ENCODE results near the gene DR1. TPM values are rescaled to one million over a fixed set of nuclear protein-coding genes. Genes with fewer than 3 reads are reported as not detected.

Gene DR1
- total and polyA plus RNA-seq, 8 donors, result 54.7 to 65.8 (median 60.2) TPM

- Histone ChIP-seq H3K27ac (no peak overlapping the region), H3K4me3 (no peak overlapping the region), H3K27me3 (no peaks in the 10 kb centered on the region), H3K36me3 (peaks cover 0 to 4% of the 10 kb centered on the region in 2 donors), H3K9me3 (no peaks in the 10 kb centered on the region), H3K4me1 (no peaks in the 10 kb centered on the region)
- ATAC-seq (peak; percentile 33), DNase-seq (peak in 1 of 4 donors; percentile 66)
- intact Hi-C loops (cut with DNase I), result no loop called here
- no peak for TF ChIP-seq CTCF (IDR thresholded peaks at IDR 0.05)
These were observed 16.6 kb upstream of the DR1 start for GRCh38 chr1:93328809-93329760.

GRCh38 chr1:93330196-93330595, 15.5 kb upstream of the DR1 start:
- no peaks in the 10 kb centered on the region for H3K4me1 ChIP-seq
- H3K27ac ChIP-seq, result no peak overlapping the region
- H3K4me3 ChIP-seq, result no peak overlapping the region
- ATAC-seq (no peak), DNase-seq (no peak)
- TF ChIP-seq CTCF (IDR thresholded peaks at IDR 0.05), result no peak
- no peaks in the 10 kb centered on the region for H3K9me3 ChIP-seq
- intact Hi-C loops (cut with DNase I), result no loop called here
- H3K36me3 ChIP-seq, result peaks cover 0 to 4% of the 10 kb centered on the region in 2 donors
- no peaks in the 10 kb centered on the region for H3K27me3 ChIP-seq

- intact Hi-C loops (cut with DNase I), result no loop called here
- ATAC-seq (no peak), DNase-seq (no peak)
- no peaks in the 10 kb centered on the region for H3K4me1 ChIP-seq
- H3K36me3 ChIP-seq, result peaks cover 0 to 4% of the 10 kb centered on the region in 2 donors
- no peaks in the 10 kb centered on the region for H3K9me3 ChIP-seq
- no peak overlapping the region for H3K4me3 ChIP-seq
- no peaks in the 10 kb centered on the region for H3K27me3 ChIP-seq
- no peak for TF ChIP-seq CTCF (IDR thresholded peaks at IDR 0.05)
- H3K27ac ChIP-seq, result no peak overlapping the region
These were observed 15.1 kb upstream of the DR1 start for GRCh38 chr1:93330617-93331016.

GRCh38 chr1:93331412-93331811, 14.3 kb upstream of the DR1 start:
- Histone ChIP-seq H3K36me3 (peaks cover 0 to 4% of the 10 kb centered on the region in 2 donors), H3K27ac (no peak overlapping the region), H3K4me3 (no peak overlapping the region), H3K9me3 (no peaks in the 10 kb centered on the region), H3K27me3 (no peaks in the 10 kb centered on the region), H3K4me1 (no peaks in the 10 kb centered on the region)
- TF ChIP-seq CTCF (IDR thresholded peaks at IDR 0.05), result no peak
- intact Hi-C loops (cut with DNase I), result no loop called here
- ATAC-seq (no peak), DNase-seq (no peak)

GRCh38 chr1:93332368-93332767, 13.3 kb upstream of the DR1 start:
- Histone ChIP-seq H3K9me3 (no peaks in the 10 kb centered on the region), H3K4me3 (no peak overlapping the region), H3K27me3 (no peaks in the 10 kb centered on the region), H3K36me3 (peaks cover 0 to 9% of the 10 kb centered on the region in 2 donors), H3K4me1 (no peaks in the 10 kb centered on the region), H3K27ac (no peak overlapping the region)
- no peak for ATAC-seq
- no peak for DNase-seq
- intact Hi-C loops (cut with DNase I), result no loop called here
- TF ChIP-seq CTCF (IDR thresholded peaks at IDR 0.05), result no peak

All from left lung (tissue), 10 donors.